Stimulated activated naive CD8-positive, alpha-beta T cell treated with anti-CD3 and anti-CD28 coated beads, Interleukin-15, Interleukin-2, amounts not matched to agents 100 ng/mL and 50 ng/mL, for 24 hours (primary cell): ENCODE results near the gene GRIK5.

Experiments used
- H3K27ac Mint-ChIP-seq: one replicate; pipeline ENCODE4 v1.8.0; 2021; ENCODE audit warnings: mild to moderate bottlenecking, mixed read lengths
- H3K27me3 Mint-ChIP-seq: one replicate; pipeline ENCODE4 v1.8.0; 2021; ENCODE audit warnings: mixed read lengths
- H3K36me3 Mint-ChIP-seq: one replicate; pipeline ENCODE4 v1.8.0; 2021; ENCODE audit warnings: low read depth, mixed read lengths
- H3K4me1 Mint-ChIP-seq: one replicate; pipeline ENCODE4 v1.8.0; 2021; ENCODE audit warnings: low read depth, mixed read lengths
- H3K4me3 Mint-ChIP-seq: one replicate; pipeline ENCODE4 v1.8.0; 2021; ENCODE audit warnings: mild to moderate bottlenecking, mixed read lengths
- H3K9me3 Mint-ChIP-seq: one replicate; pipeline ENCODE4 v1.8.0; 2021; ENCODE audit warnings: mixed read lengths

Gene GRIK5

GRCh38 chr19:41959056-41960053 lies 110.7 kb downstream of the GRIK5 start, which contains the start of gene RABAC1:
TSS of gene RABAC1 (minus strand) at chr19:41959321. CDS start at chr19:41959292, 29 bp downstream.
- Mint-ChIP-seq H3K27me3 (no peaks in the 10 kb centered on the region), H3K27ac (peak within 1 kb of the TSS; percentile 89), H3K36me3 (no peaks in the 10 kb centered on the region), H3K4me1 (peaks cover 17% of the 10 kb centered on the region), H3K9me3 (no peaks in the 10 kb centered on the region), H3K4me3 (peak within 1 kb of the TSS; percentile 97)

DNA sequence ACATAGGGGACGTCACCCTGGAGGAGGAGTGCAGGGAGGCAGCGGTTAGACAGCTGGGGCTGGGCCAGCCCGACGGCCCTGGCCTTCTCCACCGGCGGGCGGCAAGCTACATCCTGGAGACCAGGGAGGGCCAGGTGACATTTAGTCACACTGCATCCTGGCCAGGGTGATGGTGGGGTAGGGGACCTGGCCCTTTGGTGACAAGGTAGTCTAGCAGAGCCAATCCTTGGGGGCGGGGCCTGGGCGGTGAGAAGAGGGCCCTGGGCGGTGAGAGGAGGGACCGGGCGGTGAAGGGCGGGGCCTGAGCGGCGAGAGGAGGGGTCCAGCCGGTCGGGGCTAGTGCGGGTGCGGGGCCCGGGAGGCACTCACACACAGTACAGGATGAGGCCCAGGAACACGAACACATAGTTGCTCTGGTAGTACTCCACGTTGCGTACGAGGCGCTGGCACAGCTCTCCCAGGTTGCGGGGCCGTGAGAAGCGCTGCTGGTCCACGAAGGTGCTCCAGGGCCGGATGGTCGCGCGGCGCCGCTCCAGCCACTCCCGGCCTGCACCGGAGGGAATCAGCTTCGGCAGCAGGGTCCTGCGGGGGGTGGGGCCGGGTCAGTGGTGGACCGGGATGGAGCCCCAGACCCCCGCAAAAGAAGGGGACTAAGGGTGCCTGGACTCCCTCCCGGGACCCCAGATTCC lies 111.5 kb downstream of the GRIK5 start:
- no peaks in the 10 kb centered on the region for H3K36me3 Mint-ChIP-seq
- peaks cover 17% of the 10 kb centered on the region for H3K4me1 Mint-ChIP-seq
- H3K27me3 Mint-ChIP-seq, result no peaks in the 10 kb centered on the region
- H3K4me3 Mint-ChIP-seq, result peak overlapping the region; percentile 97
- H3K9me3 Mint-ChIP-seq, result no peaks in the 10 kb centered on the region
- peak overlapping the region; percentile 14 for H3K27ac Mint-ChIP-seq

DNA sequence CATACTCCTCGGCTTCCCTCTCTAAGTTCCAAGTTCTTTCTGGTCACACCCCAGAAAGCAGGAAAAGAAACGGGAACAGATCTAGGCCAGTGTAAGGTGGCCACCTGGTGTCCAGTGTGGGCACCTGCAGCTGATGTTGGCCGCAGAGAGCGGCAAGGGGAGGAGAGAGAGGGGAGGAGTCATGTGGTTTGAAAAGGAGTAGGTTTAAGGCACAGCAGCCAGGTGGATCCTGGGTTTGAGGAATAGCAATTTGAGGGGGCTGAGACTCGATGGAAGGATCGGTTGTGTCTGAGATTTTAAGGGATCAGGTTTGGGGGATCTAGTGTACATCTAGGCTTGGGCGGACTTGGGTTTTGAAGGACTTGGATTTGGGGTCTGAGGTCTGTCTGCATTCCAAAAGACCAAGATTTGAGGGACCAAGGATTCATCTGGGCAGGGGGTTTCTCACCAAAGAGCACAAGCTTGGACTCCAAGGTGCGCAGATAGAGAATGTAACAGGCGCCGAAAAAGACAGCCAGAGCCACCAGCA lies 112.1 kb downstream of the GRIK5 start:
- Mint-ChIP-seq H3K36me3 (no peaks in the 10 kb centered on the region), H3K27ac (peak overlapping the region; percentile 14), H3K4me1 (peaks cover 17% of the 10 kb centered on the region), H3K27me3 (no peaks in the 10 kb centered on the region), H3K4me3 (peak overlapping the region; percentile 97), H3K9me3 (no peaks in the 10 kb centered on the region)

- Mint-ChIP-seq H3K27me3 (no peaks in the 10 kb centered on the region), H3K4me1 (peaks cover 17% of the 10 kb centered on the region), H3K4me3 (peak overlapping the region; percentile 97), H3K36me3 (no peaks in the 10 kb centered on the region), H3K27ac (no peak overlapping the region), H3K9me3 (no peaks in the 10 kb centered on the region)
Observed at GRCh38 chr19:41957161-41957837, 112.7 kb downstream of the GRIK5 start.

- no peak overlapping the region for H3K27ac Mint-ChIP-seq
- H3K4me3 Mint-ChIP-seq, result no peak overlapping the region
- peaks cover 20% of the 10 kb centered on the region for H3K4me1 Mint-ChIP-seq
- H3K27me3 Mint-ChIP-seq, result no peaks in the 10 kb centered on the region
- H3K36me3 Mint-ChIP-seq, result no peaks in the 10 kb centered on the region
- no peaks in the 10 kb centered on the region for H3K9me3 Mint-ChIP-seq
Observed at GRCh38 chr19:41956621-41957020, 113.4 kb downstream of the GRIK5 start.

- Mint-ChIP-seq H3K27ac (no peak overlapping the region), H3K4me3 (no peak overlapping the region), H3K4me1 (peaks cover 24% of the 10 kb centered on the region), H3K9me3 (no peaks in the 10 kb centered on the region), H3K36me3 (no peaks in the 10 kb centered on the region), H3K27me3 (no peaks in the 10 kb centered on the region)
Observed at GRCh38 chr19:41955521-41955920, 114.5 kb downstream of the GRIK5 start.

DNA sequence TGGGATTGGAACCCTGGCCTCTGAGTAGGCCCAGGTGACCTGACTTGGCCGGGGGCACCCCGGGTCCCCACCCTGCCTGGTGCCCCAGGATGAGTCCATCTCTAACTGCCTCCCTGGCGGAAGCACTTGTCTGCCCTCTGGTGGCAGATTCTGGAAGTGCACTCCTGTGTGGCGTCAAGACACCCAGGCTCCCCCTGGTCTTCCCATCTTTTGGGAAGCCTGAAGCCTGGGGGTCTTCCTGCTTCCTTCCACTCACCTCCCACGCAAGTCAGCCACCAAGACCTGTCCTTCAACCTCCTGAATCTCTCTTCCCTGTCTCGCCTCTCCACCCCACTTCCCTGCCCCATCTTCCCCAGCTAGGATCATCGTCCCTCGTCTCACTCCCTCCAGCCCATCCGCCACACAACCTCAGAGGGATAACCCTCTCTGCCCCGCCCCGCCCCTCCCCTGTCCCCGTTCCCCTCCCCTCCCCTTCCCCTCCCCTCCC lies 118.3 kb downstream of the GRIK5 start:
- Mint-ChIP-seq H3K4me3 (peak overlapping the region; percentile 37), H3K36me3 (no peaks in the 10 kb centered on the region), H3K4me1 (peaks cover 29% of the 10 kb centered on the region), H3K27me3 (no peaks in the 10 kb centered on the region), H3K27ac (peak overlapping the region; percentile 40), H3K9me3 (no peaks in the 10 kb centered on the region)
